Prostate gland (tissue), 2 donors: Measurements from ENCODE around the gene NEU1.

Source experiments
- POLR2A ChIP-seq: fragments of 450-650 bp; IDR thresholded peaks from one replicate; pipeline ENCODE4 v1.6.1; 2016; ENCODE audit warnings: antibody characterized with exemption, mild to moderate bottlenecking
- POLR2AphosphoS5 ChIP-seq: sonication (generic); formaldehyde crosslinking; IDR thresholded peaks from one replicate; pipeline ENCODE4 v1.6.1; 2017; ENCODE audit warnings: antibody characterized with exemption
- TF ChIP-seq, protein P1 (sequence below), 4 experiments: fragments of 200-600 bp in 2 of 4; fragments of 450-650 bp in 2 of 4; sonication (generic) in 2 of 4; IDR thresholded peaks; 1 replicate in 3 of 4; 2 replicates in 1 of 4; pipeline ENCODE4 v1.5.1; 2016 to 2019; ENCODE audit warnings: antibody characterized with exemption in 4 of 4, mild to moderate bottlenecking in 2 of 4, moderate library complexity in 2 of 4

DNA sequence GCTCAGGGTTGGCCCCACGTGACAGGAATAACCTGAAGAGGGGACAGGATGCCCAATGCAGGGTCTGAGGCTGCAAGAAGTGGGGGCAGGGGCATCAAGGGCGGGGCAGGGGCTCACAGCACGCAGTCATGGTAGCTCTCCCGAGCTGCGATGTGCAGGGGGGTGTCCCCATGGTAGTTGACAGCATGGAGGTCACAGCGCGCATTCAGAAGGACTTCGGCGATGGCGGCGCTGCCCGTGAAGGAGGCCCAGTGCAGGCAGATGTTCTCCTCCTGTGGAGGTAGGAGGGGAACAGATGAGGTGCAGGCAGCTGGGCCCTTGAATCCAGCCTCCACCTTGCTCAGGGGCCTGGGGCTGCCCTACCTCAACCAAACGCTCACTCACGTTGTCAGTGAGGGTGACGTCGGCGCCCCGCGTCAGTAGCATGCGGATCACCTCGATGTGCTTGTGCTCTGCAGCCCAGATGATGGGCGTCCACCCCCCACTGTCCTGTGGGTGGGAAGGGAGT, 22.0 kb upstream of the NEU1 start:
- TF ChIP-seq POLR2A (no peak), POLR2AphosphoS5 (no peak)
- TF ChIP-seq, protein P1, sequence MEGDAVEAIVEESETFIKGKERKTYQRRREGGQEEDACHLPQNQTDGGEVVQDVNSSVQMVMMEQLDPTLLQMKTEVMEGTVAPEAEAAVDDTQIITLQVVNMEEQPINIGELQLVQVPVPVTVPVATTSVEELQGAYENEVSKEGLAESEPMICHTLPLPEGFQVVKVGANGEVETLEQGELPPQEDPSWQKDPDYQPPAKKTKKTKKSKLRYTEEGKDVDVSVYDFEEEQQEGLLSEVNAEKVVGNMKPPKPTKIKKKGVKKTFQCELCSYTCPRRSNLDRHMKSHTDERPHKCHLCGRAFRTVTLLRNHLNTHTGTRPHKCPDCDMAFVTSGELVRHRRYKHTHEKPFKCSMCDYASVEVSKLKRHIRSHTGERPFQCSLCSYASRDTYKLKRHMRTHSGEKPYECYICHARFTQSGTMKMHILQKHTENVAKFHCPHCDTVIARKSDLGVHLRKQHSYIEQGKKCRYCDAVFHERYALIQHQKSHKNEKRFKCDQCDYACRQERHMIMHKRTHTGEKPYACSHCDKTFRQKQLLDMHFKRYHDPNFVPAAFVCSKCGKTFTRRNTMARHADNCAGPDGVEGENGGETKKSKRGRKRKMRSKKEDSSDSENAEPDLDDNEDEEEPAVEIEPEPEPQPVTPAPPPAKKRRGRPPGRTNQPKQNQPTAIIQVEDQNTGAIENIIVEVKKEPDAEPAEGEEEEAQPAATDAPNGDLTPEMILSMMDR (IDR thresholded peaks at IDR 0.05), result no peak
